ENCODE results near the gene CPN2.

GRCh38 chr3:194332858-194333211 lies 18.3 kb downstream of the CPN2 start:
- TF ChIP-seq POLR2AphosphoS5 (IDR thresholded peaks at IDR 0.05; ENCODE audit: low read depth, low read length) (no peak), POLR2A (IDR thresholded peaks at IDR 0.05; ENCODE audit: low read depth, low read length) (no peak), PAX5 (IDR thresholded peaks at IDR 0.05; ENCODE audit: insufficient read depth, low read length, severe bottlenecking) (no peak), TAF1 (IDR thresholded peaks at IDR 0.05; ENCODE audit: low read depth, low read length) (no peak), SPI1 (IDR thresholded peaks at IDR 0.05; ENCODE audit: low read depth, low read length) (no peak), POU2F2 (IDR thresholded peaks at IDR 0.05; ENCODE audit: low read depth, low read length) (no peak)
